Prostate gland (tissue), 2 donors: ENCODE results near the gene OSBPL1A. TPM values are rescaled to one million over a fixed set of nuclear protein-coding genes. Genes with fewer than 3 reads are reported as not detected.

Source experiments
- DNase-seq: peaks from one replicate; pipeline ENCODE4 v3.0.0-alpha.2; 2019; ENCODE audit warnings: low spot score
- H3K27ac ChIP-seq, 2 donors: fragments of 200-600 bp; sonication (generic); 2 replicates each; pipeline ENCODE4 v1.5.1; 2017 to 2019
- H3K27me3 ChIP-seq: fragments of 200-600 bp; sonication (generic); replicated peaks from 2 replicates; pipeline ENCODE4 v1.5.1; 2019; ENCODE audit not compliant: insufficient read depth
- H3K36me3 ChIP-seq, 2 donors: fragments of 200-600 bp; sonication (generic); 1 replicate in 1 of 2; 2 replicates in 1 of 2; pipeline versions ENCODE4 v1.5.1 to v1.8.1; 2017 to 2019
- H3K4me1 ChIP-seq: fragments of 200-600 bp; sonication (generic); replicated peaks from 2 replicates; pipeline ENCODE4 v1.5.1; 2019
- H3K4me3 ChIP-seq, 2 donors: fragments of 200-600 bp; sonication (generic); 2 replicates each; pipeline ENCODE4 v1.5.1; 2017 to 2019
- H3K9me3 ChIP-seq: fragments of 200-600 bp; sonication (generic); 2 replicates; pipeline ENCODE4 v1.5.1; 2017
- POLR2A ChIP-seq: fragments of 450-650 bp; IDR thresholded peaks from one replicate; pipeline ENCODE4 v1.6.1; 2016; ENCODE audit warnings: antibody characterized with exemption, mild to moderate bottlenecking
- POLR2AphosphoS5 ChIP-seq: sonication (generic); formaldehyde crosslinking; IDR thresholded peaks from one replicate; pipeline ENCODE4 v1.6.1; 2017; ENCODE audit warnings: antibody characterized with exemption
- WGBS: methylation state at CpG from one replicate; pipeline ENCODE4 v1.1.5; 2018; 5-methylcytosine and 5-hydroxymethylcytosine counted together
- intact Hi-C: fragments of 100-400 bp; cut with DNase I; formaldehyde crosslinking; loops from one replicate; pipeline ENCODE4 v1.14.2; 2022
- total RNA-seq, 2 donors: library from RNA; depleted of rRNA; stranded (reverse); fragments of >200 nt; gene quantifications; one replicate each; pipeline ENCODE4 v1.1.0, GENCODE V29; 2016
- TF ChIP-seq, protein P1 (sequence below), 4 experiments: fragments of 200-600 bp in 2 of 4; fragments of 450-650 bp in 2 of 4; sonication (generic) in 2 of 4; IDR thresholded peaks; 1 replicate in 3 of 4; 2 replicates in 1 of 4; pipeline ENCODE4 v1.5.1; 2016 to 2019; ENCODE audit warnings: antibody characterized with exemption in 4 of 4, mild to moderate bottlenecking in 2 of 4, moderate library complexity in 2 of 4

The OSBPL1A gene
- total RNA-seq, 2 donors from 2014 or later: 33.7 to 39.1 TPM

DNA sequence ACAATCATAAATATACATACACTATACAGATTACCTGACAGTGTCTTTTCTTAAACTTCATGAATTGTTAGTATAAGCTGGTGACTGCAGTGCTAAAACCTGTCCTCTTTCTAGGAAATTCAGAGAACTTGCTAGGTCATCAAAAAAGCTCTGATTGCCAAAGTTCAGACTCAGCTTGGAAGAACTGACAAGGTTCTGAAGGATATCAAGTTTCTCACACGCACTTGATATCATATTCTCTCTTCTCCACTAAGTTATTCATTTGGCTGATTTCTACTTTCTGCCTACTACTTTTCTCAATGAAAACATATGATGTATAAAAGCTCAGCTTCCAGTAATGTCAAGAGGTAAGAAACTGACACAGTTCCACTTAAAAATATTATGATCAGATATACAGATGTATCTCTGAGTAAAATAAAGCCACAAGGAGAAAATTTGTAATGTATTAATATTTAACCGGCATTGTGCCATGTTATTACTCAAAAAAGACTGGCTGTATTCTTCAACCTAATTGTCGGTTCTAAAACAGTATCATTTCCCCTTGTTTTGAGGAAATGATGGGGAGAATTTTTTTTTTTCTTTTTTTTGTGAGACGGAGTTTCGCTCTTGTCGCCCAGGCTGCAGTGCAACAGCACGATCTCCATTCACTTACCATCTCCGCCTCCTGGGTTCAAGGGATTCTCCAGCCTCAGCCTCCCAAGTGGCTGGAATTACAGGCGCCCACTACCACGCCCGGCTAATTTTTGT, 2.4 kb downstream of the OSBPL1A start:
- Histone ChIP-seq H3K4me1 (no peaks in the 10 kb centered on the region), H3K27me3 (no peaks in the 10 kb centered on the region), H3K27ac (no peak overlapping the region), H3K9me3 (no peaks in the 10 kb centered on the region), H3K4me3 (no peak overlapping the region), H3K36me3 (no peaks in the 10 kb centered on the region)
- DNase-seq: no peak
- 88% methylated on average over 11 of the region's 11 CpGs for WGBS
- intact Hi-C loops: no loop called here
- TF ChIP-seq POLR2AphosphoS5 (no peak), POLR2A (no peak)
- TF ChIP-seq, protein P1, sequence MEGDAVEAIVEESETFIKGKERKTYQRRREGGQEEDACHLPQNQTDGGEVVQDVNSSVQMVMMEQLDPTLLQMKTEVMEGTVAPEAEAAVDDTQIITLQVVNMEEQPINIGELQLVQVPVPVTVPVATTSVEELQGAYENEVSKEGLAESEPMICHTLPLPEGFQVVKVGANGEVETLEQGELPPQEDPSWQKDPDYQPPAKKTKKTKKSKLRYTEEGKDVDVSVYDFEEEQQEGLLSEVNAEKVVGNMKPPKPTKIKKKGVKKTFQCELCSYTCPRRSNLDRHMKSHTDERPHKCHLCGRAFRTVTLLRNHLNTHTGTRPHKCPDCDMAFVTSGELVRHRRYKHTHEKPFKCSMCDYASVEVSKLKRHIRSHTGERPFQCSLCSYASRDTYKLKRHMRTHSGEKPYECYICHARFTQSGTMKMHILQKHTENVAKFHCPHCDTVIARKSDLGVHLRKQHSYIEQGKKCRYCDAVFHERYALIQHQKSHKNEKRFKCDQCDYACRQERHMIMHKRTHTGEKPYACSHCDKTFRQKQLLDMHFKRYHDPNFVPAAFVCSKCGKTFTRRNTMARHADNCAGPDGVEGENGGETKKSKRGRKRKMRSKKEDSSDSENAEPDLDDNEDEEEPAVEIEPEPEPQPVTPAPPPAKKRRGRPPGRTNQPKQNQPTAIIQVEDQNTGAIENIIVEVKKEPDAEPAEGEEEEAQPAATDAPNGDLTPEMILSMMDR (IDR thresholded peaks at IDR 0.05): no peak

DNA sequence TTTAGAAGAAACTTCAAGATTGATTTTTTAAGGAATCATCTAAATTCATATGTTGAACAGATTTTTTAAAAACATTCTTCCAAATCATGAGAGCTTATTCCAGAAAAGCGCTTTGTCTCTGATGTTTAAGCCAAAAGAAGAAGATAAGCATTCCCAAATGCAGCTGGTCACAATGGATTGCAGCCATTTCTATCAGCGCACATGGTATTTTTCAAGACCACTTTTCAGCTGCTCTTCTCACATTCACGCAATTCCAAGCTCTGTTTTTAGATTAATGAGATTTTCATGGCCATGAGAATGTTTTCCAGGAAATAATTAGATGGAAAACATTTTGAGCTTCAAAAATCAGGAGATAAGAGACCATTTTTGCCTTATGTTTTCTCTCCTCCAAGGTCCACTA, 8.7 kb downstream of the OSBPL1A start:
- intact Hi-C loops: no loop called here
- Histone ChIP-seq H3K27ac (no peak overlapping the region), H3K4me3 (no peak overlapping the region), H3K27me3 (no peaks in the 10 kb centered on the region), H3K4me1 (no peaks in the 10 kb centered on the region), H3K36me3 (no peaks in the 10 kb centered on the region), H3K9me3 (no peaks in the 10 kb centered on the region)
- WGBS: 79% methylated on average over 3 of the region's 3 CpGs
- no peak for TF ChIP-seq POLR2A
- TF ChIP-seq, protein P1 (IDR thresholded peaks at IDR 0.05): no peak
- TF ChIP-seq POLR2AphosphoS5: no peak
- DNase-seq: no peak

DNA sequence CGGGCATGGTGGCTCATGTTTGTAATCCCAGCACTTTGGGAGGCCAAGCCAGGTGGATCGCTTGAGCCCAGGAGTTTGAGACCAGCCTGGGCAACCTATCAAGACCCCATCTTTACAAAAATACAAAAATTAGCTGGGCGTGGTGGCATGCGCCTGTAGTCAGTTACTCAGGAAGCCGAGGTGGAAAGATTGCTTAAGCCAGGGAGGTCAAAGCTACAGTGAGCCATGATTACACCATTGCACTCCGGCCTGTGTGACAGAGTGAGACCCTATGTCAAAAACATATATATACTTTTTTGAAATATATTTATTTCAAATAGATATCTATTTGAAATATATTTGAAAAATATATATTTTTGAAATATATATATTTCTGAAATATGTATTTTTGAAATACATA, 10.9 kb downstream of the OSBPL1A start:
- Histone ChIP-seq H3K27me3 (no peaks in the 10 kb centered on the region), H3K27ac (no peak overlapping the region), H3K36me3 (no peaks in the 10 kb centered on the region), H3K4me3 (no peak overlapping the region), H3K9me3 (no peaks in the 10 kb centered on the region), H3K4me1 (no peaks in the 10 kb centered on the region)
- TF ChIP-seq POLR2A: no peak
- no peak for TF ChIP-seq POLR2AphosphoS5
- TF ChIP-seq, protein P1 (IDR thresholded peaks at IDR 0.05): no peak
- intact Hi-C loops: no loop called here
- 88% methylated on average over 6 of the region's 6 CpGs for WGBS
- no peak for DNase-seq

DNA sequence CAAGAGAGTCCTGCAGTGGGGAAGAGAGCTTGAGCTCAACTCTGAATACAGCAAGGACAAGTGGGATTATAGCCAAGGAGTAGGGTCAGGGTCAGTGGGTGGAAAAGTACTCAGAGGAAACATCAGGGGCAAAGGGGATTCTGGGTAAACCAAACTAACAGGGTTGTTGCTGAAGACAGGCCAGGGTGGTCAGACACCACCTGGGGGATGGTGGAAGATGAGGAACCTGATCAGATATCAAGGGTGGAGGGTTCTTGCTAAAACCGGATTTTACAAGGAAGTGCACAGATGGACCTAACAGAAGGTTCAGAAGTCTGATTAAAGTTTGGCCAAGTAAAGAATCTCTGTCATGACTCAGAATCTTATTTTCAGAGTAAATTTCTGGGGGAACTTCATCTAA, 16.5 kb downstream of the OSBPL1A start:
- no peaks in the 10 kb centered on the region for H3K4me1 ChIP-seq
- no peaks in the 10 kb centered on the region for H3K27me3 ChIP-seq
- WGBS: 76% methylated on average over 1 of the region's 1 CpG
- no peak overlapping the region for H3K27ac ChIP-seq
- no peak for DNase-seq
- no peaks in the 10 kb centered on the region for H3K36me3 ChIP-seq
- intact Hi-C loops: no loop called here
- TF ChIP-seq, protein P1 (IDR thresholded peaks at IDR 0.05): no peak
- TF ChIP-seq POLR2AphosphoS5 (no peak), POLR2A (no peak)
- no peaks in the 10 kb centered on the region for H3K9me3 ChIP-seq
- no peak overlapping the region for H3K4me3 ChIP-seq

DNA sequence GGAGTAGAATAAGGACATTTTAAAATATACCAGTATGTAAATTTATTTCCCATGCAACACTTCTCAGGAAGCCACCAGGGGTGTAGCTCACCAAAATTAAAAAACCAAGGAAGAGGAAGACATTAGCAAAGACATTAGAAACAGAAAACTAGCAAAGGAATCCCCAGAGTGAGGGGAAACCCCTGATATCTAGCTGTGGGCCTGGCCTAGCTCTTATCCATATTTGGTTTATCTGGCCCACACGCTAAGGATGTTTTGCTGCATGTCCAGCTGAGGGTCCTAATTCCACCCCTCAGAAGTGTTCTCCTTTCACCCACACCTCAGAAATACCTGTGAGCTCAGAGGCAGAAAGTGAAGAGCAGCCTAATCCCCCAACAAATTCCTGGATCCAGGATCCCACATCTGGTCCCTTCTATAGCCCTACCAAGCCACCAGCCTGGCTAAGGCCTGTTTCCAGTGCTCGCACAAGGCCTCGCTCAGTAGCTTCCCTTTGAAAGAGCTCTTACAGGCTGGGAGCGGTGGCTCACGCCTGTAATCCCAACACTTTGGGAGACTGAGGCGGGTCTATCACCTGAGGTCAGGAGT, 17.4 kb downstream of the OSBPL1A start:
- no peak for DNase-seq
- H3K36me3 ChIP-seq: no peaks in the 10 kb centered on the region
- TF ChIP-seq POLR2A: no peak
- no peak for TF ChIP-seq POLR2AphosphoS5
- TF ChIP-seq, protein P1 (IDR thresholded peaks at IDR 0.05): no peak
- H3K4me3 ChIP-seq: no peak overlapping the region
- 96% methylated on average over 6 of the region's 6 CpGs for WGBS
- no peaks in the 10 kb centered on the region for H3K27me3 ChIP-seq
- H3K4me1 ChIP-seq: no peaks in the 10 kb centered on the region
- intact Hi-C loops: no loop called here
- H3K27ac ChIP-seq: no peak overlapping the region
- no peaks in the 10 kb centered on the region for H3K9me3 ChIP-seq
